Erythroblast (primary cell): ENCODE results near the gene TDRD10.

Experiments
- DNase-seq, 2 experiments: peaks; one replicate each; lab custom pipeline; 2025; lab: John Stamatoyannopoulos, UW
- GATA1 ChIP-seq: IDR thresholded peaks from 2 replicates; pipeline ENCODE4 v1.6.1; 2011; ENCODE audit warnings: low read depth, mild to moderate bottlenecking, control low read depth, low read length, moderate library complexity
- POLR2A ChIP-seq: IDR thresholded peaks from 2 replicates; pipeline ENCODE4 v1.6.1; 2011; ENCODE audit warnings: mild to moderate bottlenecking, low read length

The TDRD10 gene

GRCh38 chr1:154559466-154560044 is 57.5 kb downstream of the TDRD10 start:
- TF ChIP-seq POLR2A (no peak), GATA1 (no peak)
- peak; percentile 89 to 92 for DNase-seq

GRCh38 chr1:154565876-154566275 is 63.9 kb downstream of the TDRD10 start:
- DNase-seq: no peak
- TF ChIP-seq POLR2A (no peak), GATA1 (no peak)

DNA sequence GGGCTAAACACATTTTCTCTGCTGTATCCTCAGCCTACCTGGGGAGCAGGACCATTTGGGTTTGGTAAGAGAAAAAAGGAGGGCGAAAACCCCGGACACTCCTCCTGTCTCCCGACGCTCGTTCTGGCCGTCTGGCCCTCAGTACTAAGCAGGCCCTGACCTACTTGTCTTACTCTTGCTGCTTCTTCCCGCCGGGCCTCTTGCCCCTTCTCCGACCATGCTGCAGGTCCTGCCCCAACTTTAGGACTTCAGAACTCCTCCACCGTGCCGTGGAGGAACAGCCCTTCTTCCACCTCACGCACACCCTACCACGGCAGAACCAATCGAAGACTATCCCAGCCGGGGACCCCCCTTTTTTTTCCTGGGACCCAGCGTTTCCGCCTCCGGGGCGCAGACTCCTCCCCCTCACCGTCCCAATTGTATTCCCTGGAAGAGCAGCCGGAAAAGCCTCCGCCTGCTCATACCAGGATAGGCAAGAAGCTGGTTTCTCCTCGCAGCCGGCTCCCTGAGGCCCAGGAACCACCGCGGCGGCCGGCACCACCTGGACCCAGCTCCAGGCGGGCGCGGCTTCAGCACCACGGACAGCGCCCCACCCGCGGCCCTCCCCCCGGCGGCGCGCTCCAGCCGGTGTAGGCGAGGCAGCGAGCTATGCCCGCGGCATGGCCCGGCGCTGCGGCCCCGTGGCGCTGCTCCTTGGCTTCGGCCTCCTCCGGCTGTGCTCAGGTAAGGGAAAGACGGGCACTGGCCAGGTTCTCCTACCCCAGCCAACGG is 65.6 kb downstream of the TDRD10 start, which contains the start of gene CHRNB2:
Gene CHRNB2, plus strand, starts transcription at position 393 of the 771 bp plus-strand sequence. Its CDS starts 267 bp downstream, at position 660.
- peak; percentile 62 to 76 for DNase-seq
- TF ChIP-seq GATA1 (no peak), POLR2A (no peak)

GRCh38 chr1:154568157-154568815 is 66.3 kb downstream of the TDRD10 start:
- no peak for DNase-seq
- TF ChIP-seq POLR2A: no peak
- TF ChIP-seq GATA1: no peak

GRCh38 chr1:154571244-154571963 is 69.4 kb downstream of the TDRD10 start:
- TF ChIP-seq GATA1 (no peak), POLR2A (no peak)

GRCh38 chr1:154571964-154572288 is 69.9 kb downstream of the TDRD10 start:
- TF ChIP-seq GATA1: no peak
- TF ChIP-seq POLR2A: no peak
- no peak for DNase-seq

More at GRCh38 chr1:154571244-154571963, 69.4 kb downstream of the TDRD10 start:
- no peak for DNase-seq

- DNase-seq: no peak
- no peak for TF ChIP-seq GATA1
- no peak for TF ChIP-seq POLR2A
These were observed 70.6 kb downstream of the TDRD10 start for GRCh38 chr1:154572468-154573167.

GRCh38 chr1:154573168-154573510 is 71.1 kb downstream of the TDRD10 start:
- TF ChIP-seq GATA1 (no peak), POLR2A (no peak)
- no peak for DNase-seq

GRCh38 chr1:154574716-154575115 is 72.7 kb downstream of the TDRD10 start:
- DNase-seq: peak; percentile 31 to 38
- no peak for TF ChIP-seq POLR2A
- no peak for TF ChIP-seq GATA1

DNA sequence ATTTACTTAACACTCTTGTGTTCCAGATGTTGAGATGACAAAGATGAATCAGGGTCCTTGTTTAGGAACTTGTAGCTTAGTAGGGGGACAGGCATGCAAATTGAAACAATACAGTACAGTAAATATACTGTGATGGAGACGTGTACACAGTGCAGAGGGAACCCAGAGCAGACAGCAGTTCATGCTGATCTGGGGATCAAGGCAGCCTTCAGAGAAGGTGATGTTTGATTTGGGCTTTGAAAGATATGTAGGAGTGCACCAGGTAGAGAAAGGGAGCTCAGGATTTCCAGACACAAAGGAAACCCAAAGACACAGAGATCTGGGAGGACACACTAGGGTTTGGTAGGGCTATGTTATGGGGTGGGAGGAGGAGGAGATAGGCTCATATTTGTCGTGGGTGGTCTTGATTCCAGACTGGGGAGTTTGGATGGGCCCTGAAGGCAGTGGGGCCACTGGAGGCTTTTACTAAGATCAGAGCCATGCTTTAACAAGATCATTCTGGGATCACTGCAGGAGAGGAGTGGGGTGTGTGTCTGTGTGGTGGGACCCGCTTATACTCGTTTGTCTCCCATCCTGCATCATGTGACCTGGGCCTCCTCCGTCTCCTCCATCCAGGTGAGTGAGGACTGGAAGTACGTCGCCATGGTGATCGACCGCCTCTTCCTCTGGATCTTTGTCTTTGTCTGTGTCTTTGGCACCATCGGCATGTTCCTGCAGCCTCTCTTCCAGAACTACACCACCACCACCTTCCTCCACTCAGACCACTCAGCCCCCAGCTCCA is 73.3 kb downstream of the TDRD10 start:
- TF ChIP-seq POLR2A (no peak), GATA1 (no peak)
- DNase-seq: no peak

DNA sequence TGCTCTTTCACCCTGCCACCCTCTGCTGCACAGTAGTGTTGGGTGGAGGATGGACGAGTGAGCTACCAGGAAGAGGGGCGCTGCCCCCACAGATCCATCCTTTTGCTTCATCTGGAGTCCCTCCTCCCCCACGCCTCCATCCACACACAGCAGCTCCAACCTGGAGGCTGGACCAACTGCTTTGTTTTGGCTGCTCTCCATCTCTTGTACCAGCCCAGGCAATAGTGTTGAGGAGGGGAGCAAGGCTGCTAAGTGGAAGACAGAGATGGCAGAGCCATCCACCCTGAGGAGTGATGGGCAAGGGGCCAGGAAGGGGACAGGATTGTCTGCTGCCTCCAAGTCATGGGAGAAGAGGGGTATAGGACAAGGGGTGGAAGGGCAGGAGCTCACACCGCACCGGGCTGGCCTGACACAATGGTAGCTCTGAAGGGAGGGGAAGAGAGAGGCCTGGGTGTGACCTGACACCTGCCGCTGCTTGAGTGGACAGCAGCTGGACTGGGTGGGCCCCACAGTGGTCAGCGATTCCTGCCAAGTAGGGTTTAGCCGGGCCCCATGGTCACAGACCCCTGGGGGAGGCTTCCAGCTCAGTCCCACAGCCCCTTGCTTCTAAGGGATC is 74.0 kb downstream of the TDRD10 start:
- no peak for DNase-seq
- TF ChIP-seq POLR2A (no peak), GATA1 (no peak)
